ENCODE results near the gene HAO2.

DNA sequence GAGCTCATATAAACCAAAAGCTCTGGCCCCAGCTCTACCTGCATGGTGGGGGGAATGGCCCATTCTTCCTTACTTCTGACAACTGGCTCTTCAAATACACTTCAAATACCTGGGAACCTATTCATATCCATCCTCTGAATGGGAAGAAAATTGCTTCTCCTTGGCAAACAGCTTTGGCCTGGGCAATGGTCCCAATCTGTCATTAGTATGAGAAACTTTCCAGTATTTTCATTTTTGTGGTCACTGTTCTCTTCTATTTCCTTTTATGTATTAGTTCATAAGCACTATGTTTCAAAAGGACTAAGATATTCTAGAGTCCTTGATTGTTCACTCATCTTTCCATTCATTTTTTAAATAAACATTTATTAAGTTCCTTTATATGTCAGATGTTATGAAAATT, 41.1 kb downstream of the HAO2 start:
- TF ChIP-seq POLR2A (IDR thresholded peaks at IDR 0.05): no peak
- TF ChIP-seq, protein P1, sequence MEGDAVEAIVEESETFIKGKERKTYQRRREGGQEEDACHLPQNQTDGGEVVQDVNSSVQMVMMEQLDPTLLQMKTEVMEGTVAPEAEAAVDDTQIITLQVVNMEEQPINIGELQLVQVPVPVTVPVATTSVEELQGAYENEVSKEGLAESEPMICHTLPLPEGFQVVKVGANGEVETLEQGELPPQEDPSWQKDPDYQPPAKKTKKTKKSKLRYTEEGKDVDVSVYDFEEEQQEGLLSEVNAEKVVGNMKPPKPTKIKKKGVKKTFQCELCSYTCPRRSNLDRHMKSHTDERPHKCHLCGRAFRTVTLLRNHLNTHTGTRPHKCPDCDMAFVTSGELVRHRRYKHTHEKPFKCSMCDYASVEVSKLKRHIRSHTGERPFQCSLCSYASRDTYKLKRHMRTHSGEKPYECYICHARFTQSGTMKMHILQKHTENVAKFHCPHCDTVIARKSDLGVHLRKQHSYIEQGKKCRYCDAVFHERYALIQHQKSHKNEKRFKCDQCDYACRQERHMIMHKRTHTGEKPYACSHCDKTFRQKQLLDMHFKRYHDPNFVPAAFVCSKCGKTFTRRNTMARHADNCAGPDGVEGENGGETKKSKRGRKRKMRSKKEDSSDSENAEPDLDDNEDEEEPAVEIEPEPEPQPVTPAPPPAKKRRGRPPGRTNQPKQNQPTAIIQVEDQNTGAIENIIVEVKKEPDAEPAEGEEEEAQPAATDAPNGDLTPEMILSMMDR (IDR thresholded peaks at IDR 0.05): no peak
- no peak for TF ChIP-seq POLR2AphosphoS5 (IDR thresholded peaks at IDR 0.05)
- no peak for TF ChIP-seq EP300 (IDR thresholded peaks at IDR 0.05)
